Left renal pelvis (tissue), 4 donors: Measurements from ENCODE around the gene EPHA6. TPM values are rescaled to one million over a fixed set of nuclear protein-coding genes. Genes with fewer than 3 reads are reported as not detected.

Source experiments
- DNase-seq, 4 donors: peaks; one replicate each; pipeline ENCODE4 v3.0.0-alpha.2; 2013; ENCODE audit warnings: low read depth in 4 of 4, low spot score in 3 of 4
- polyA plus RNA-seq, 4 donors: library from polyadenylated mRNA; unstranded; fragments of 120-200 nt; gene quantifications; one replicate each; pipeline ENCODE4 v1.2.1, GENCODE V29; 2013; ENCODE audit not compliant: insufficient read length in 4 of 4

The EPHA6 gene
- polyA plus RNA-seq, 4 donors, result 0.37 to 1.8 (median 1.4) TPM

DNA sequence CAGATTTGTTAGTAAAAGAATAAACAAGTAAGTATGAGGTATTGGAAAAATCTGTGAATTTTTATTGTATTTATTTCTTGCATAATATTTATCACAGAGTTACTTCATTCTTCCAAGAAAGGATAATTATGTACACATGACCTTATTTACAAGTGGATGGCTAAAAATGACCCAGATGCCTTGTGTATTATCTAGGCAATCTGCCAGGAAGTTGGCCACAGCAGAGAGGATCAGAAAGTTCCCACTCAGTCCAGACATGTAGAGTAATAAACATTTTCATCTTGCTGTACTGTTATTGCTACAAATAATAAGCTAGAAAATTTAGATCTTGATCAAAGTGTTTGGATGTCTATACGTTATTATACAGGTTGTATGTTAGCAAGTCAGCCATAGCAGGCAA is 317.1 kb downstream of the EPHA6 start:
- no peak for DNase-seq

DNA sequence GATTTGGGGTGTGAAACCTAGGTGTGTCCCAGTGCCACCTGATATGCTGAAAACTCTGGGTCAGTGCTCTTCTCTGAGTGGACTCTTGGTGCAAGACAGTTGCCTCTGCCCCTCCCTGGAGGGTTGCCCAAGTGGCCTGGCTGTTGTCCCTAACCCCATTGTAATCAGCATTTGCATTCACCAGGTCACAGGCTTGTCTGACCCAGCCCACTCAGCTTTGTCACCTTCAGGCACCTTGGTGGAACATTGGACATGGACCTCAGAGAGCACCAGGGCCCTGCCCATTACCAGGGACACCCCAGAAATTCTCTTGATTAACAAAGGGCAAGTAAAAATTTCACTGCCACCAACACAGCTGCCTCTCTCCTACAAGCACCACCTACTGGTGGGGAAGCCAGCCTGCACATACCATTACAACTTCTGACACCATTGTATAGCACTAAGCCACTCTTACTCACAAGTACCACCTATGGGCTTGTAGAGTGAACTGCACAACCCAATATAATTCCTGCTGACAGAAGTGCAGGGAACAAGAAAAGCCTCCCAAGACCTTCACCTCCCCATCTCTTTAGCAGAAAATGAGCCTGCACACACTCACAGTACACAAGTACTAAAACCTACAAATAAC is 324.6 kb downstream of the EPHA6 start:
- no peak for DNase-seq

DNA sequence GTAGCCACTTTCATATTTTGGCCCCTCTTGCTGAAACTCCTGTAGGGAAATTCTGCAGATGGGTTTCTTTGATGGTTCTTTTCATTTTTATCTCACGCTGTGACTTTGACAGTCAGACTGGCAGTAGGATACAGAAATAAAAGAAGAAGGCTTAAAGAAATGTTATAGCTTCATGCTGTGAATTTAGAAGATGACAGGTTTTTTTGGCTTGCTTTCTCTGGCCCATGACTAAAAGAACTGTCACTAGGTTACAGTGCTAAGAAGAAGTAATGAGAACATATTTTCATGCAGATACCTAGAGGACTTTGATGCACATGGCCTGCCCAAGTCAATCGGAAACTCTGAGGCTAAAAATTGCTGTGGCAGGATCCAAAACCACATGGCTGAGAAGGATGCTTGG is 334.5 kb downstream of the EPHA6 start:
- DNase-seq, result no peak

DNA sequence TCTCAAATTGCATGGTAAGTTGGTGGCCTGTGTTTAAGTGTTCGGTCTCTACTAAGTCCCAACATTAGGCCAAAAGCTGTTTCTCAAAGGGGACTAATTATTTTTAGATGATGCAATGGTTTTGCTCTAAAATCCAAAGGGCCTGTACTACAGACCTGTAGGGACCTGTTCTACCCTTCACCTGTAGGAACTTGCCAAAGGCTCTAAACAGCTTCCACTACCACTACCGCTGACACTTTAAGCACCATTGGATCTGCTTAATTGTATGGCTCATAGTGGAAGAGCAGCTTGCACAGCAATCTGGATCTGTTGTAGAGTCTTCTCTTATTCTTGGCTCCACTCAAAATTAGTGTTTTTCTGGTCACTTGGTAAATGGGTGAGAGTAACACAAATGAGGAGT is 346.8 kb downstream of the EPHA6 start:
- no peak for DNase-seq

DNA sequence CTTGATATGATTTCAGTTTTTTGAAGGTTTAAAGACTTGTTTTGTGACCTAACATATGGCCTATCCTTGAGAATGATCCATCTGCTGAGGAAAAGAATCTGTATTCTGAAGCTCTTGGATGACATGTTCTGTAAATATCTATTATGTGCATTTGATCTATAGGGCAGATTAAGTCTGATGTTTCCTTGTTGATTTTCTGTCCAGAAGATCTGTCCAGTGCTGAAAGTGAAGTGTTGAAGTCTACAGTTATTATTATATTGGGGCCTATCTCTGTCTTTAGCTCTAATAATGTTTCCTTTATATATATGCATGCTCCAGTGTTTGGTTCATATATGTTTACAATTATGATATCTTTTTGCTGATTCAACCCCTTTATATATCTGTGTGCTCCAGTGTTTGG is 362.8 kb downstream of the EPHA6 start:
- DNase-seq, result no peak

DNA sequence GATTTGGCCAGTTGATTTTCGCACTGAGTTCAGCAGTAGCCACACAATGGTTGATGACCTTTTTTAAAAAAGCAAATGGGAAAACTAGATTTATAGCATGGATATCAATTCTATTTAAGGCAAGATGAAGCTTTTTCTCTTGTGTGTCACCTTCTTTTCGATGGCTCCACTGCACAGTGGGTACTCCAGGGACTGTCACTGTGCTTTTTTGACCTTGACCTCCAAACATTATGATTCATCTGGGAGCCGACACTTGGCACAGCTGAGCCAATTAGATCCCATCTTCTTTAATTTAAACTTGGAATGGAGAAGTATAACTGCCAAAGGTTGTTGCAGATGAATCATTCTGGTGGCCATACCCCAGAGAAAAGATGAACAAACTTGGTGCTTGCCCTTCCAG is 367.3 kb downstream of the EPHA6 start:
- no peak for DNase-seq

DNA sequence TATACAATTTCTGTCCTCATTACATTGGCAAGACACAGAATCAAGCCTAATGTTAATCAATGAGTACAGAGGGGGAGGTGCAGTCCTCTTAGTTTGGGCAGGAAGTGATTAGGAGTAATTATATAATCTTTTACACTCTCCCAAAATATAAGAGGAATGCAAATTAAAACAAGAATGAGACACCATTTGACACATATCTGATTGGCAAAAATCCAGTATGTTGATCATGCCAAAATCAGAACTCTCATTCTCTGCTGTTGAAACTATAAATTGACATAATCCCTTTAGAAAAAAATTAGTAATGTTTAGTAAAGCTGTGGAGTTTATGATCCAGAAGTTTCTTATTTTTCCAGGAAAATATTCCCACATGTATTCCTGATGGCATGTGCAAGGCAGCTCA is 373.4 kb downstream of the EPHA6 start:
- no peak for DNase-seq

DNA sequence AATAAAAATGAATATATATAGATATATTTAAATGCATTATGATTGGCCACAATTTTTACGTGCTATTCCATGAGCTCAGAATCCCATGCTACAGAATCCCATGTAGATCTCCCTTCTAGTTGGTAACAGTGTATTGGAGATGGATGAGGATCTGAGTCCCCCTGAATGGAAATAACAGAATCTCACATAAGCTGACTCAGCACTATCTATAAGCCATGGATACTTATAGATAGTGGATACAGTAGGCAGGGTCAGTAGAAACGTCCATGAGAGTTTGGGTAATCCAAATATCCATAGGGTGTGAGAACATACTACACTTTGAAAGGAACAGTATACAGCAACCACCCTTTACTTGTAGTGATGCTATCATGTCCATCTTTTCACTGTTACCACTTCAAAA is 375.4 kb downstream of the EPHA6 start:
- DNase-seq, result no peak

DNA sequence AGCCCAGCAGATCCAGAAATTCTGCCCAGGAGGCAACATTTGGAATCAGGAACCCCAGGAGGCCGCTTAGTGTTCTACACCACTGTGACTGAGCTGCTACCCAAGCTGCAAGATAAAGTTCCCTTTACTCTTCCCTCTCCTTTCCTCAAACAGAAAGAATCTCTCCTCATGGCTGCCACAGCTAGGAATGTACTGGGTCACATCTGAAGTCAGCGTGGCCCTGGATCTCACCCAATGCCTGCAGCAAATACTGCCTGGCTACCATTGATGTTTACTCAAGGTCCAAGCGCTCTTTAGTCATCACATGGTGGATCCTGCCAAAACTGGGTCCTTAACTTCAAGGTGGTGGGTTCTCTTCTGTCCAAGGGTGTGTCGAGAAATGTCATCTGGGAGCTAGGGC is 382.7 kb downstream of the EPHA6 start:
- DNase-seq, result no peak

DNA sequence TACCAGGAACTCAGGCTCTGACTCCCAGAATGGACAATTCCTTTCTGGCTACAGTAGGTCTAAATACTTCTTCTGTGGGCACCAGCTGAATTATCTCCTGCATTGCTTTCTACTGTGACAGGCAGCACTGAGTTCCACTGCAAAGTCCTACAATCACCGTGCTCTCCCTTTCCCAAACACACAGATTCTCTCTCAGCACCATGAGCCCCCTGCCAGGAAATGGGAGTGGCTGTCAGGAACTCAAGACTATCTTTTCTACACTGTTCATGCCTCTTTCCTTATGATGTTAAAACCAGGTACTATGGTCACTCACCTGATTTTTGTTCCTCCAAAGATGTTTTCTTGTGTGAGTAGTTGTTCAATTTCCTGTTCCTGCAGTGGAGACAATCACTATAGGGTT is 383.4 kb downstream of the EPHA6 start:
- no peak for DNase-seq

DNA sequence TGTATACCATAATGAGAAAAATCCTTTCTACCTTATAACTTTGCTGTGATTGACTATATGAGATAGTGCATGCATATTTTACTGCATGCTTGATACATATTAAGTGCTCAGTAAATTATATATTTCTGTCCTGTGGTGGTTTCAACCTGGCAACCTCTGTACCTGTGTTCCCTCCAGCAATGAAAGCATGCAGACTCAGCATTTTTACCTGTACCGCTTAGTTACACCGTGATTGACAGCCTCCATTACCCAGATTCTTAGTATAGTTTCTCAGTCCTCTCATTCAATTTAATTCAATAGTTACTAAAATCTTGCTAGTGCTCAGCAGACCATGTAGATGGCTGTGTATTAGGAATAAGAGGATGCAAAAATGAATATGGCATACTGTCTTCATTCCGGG is 386.0 kb downstream of the EPHA6 start:
- DNase-seq, result no peak

DNA sequence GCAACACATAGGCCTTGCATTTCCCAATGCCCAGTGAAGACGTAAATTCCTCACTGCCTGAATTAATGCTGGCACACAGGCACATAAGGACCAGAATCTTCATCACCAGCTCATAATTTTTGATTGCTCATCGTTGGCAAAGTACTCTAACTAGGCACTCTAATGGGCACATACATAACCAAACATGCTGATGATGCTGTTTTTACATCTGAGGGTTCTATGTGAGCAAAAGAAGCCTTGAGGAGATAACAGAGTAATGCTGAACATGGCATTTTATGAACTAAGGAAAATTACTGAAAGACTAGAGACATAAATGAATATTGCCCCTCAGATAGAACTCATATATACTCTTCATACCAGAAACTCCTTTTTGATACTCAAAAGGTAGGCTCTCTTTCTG is 387.4 kb downstream of the EPHA6 start:
- no peak for DNase-seq

DNA sequence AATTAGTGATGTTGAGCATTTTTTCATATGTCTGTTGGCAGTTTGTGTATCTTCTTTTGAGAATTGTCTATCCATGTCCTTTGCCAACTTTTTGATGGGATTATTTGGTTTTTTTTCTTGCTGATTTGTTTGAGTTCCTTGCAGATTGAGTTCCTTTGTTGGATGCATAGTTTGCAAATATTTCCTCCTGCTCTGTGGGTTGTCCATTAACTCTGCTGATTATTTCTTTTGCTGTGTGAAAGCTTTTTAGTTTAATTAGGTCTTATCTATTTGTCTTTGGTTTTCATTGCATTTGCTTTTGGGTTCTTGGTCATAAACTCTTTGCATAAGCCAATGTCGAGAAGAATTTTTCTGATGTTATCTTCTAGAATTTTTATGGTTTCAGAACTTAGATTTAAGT is 414.6 kb downstream of the EPHA6 start:
- no peak for DNase-seq

DNA sequence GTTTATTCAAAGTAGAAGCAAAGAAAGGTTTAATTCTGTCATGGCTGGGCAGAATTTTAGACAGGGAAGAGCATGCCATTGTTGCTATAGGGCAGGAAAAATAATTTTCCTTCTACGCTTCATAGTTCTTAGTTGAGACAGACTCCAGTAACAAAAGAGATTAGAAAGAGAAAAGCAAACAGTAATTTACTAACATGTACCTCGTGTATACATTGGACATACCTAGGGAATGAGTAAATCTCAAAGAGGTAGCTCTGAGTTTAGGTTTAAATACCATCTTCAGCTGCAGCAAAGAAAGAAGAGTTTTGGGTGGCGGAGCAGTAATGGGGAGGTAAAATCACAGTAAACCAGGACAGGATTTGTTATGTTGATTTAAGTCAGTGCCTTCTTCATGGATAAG is 416.1 kb downstream of the EPHA6 start:
- DNase-seq, result no peak

DNA sequence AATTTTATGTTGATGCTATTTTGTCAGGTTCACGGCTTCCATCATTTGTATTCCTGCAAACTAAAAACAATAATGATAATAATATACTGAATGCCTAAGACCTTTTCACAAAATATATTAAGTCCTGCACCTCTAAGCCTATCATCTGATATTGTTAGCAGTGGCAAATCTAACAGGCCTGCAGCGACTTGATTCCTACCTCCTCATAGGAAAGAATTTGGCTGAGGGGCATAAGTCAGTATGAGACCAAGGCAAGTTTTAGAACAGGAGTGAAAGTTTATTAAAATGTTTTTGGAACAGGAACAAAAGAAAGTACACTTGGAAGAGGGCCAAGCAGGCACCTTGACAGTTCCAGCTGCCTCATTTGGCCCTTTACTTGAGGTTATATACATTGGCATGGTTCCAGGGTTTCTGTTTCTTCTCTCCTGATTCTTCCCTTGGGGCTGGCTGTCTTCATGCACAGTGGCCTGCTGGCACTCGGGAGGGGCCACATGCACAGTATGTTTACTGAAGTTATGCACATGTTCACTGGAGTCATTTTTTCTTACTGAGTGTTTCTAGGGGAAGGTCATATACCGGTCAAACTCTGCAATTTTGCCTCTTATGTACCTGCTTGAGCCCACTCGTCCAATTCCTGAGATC is 418.1 kb downstream of the EPHA6 start:
- peak; percentile 1 to 21 (median 6) for DNase-seq

DNA sequence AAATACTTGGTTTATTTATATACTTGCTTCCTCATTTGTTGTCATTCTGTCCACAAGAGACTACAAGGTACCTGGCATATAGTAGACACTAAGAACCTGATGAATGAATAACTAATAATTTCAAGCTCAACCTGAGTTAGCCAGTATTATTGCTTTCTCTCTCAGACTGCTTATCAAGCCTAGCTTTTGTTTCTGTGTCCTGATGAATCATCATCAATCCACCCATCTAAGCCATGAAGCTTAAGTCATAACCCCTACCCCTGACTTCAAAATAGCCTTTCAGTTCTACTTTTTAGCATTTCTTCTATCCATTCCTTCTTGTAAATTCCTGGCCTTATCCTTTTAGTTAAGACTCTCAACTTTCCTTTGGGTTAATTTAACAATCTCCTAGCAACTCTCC is 420.8 kb downstream of the EPHA6 start:
- DNase-seq, result no peak

DNA sequence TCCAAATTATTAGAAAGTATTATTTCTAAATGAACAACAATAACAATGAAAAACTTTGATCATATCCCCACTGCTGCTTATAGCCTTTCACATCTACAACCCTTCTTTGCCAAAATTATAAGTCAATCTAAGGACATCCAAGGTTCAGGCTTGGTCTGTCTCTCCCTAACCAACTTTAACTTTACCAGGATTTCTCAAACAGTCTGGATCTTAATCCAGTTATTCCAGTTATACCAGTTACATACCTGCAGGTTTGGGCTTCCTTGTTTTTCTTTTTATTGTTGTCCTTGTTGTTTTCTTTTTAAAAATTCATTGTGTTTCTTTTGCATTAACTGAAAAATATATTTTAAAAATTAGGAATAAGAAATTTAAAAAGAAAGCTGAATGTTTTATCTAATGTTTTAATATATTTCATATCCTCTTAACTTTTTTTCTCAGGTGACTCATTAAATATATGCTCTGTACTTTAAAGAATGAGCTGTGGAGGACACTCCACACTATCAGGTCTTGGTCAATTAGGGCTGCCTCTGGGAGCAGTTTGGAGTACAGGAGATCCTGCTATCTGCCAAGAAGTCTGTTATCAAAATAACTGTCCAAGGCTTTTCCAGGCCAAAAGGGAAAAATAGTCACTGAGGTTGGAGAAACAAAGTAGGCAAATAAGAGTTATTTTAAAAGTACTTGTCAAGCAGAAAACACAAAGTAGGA is 421.4 kb downstream of the EPHA6 start:
- DNase-seq, result no peak

DNA sequence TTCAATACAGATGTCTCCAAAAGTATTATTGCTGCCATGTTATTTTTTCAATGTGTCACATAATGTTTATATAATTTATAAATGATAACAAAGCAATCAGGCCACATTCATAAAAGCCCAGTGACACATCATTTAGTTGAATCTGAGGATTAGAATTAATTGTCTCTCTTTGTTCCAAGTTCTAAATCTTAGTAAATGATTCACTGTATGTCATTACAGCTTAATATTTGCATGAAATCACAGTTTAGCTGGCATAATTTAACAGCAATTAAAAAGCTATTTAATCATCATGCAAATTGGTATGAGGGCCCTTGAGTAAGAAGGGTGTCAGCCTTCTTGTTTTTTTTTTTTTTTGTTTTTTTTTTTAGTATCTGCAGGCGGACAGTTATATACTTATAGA is 427.0 kb downstream of the EPHA6 start:
- DNase-seq, result no peak

DNA sequence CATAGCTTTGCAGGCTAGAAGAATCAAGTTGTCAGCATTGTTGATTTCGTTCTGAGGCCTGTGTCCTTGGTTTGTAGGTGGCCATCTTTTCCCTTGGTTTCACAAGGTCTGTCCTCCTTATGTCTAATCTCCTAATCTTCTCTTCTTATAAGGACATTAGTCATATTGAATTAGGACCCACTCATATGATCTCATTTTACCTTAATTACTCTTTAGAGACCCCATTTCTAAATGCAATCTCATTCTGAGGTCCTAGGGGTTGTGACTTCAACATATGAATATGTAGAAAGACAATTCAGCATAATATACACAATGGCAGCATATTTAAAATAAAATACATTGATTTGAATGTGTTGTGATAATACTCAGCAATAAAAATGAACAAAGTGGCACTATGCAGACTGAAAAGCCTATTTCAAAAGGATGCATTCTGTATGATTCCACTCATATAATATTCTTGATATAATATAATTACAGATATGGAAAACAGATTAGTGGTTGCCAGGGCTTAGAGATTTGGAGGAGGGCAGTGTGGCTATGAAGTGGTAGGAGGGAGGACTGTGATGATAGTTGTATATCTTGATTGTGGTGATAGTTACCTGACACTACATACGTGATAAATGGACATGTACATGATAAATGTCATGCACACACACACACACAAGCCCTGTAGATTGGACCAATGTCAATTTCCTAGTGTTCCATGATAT is 431.0 kb downstream of the EPHA6 start:
- DNase-seq, result no peak

DNA sequence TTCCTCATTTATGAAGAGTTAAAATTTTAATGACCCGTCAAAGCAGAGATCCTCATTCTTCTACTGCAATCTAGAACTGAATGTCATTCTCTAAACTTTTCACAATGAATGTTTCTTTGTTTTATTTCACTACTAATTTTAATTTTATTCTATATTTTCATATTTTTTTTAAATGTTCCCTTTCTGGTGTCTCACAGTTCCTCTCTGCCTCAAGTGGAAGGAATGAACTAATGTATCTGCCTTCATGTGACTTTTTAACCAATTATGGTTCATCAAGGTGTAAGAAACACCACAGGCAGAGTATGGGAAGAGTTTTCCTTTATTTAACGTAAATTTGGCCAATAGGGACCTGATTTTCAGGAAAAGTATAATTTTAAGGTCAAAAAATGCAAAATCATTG is 441.7 kb downstream of the EPHA6 start:
- no peak for DNase-seq

DNA sequence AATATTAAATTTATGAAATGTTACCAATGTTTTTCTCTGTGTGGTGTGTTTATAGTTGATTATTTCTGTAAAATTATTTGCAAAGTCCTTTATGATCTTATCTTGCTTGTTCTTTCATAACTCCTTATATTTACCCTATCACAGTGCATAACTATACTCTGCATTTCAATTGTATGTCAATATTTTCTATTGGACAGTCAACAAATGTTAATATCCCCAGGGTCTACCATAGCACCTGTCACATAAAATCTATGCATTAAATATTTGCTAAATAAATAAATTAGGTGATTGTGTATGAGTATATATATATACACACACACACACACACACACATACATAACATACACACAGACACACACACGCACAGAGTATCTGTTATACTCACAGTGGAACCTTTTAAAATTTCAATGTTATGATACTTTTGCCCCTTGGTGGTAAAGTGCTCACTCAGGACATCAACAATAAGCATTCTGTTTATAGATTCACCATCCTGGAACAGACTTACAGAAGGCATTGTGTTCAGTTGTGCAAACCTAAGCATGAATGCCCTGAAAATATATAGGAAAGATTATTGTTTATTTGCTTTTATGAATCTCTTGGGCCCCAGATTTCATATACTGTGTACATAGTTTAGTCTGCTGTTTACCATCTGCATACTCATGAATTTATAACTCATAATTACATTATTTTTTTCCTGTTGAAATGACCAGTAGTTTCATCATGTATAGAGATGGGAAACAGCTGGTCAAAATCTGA is 443.7 kb downstream of the EPHA6 start:
- no peak for DNase-seq
